HG03571 (cell line): ENCODE data around the gene CDH11.

Source experiments
- ATAC-seq: cut with Tn5 transposase; IDR thresholded peaks from one replicate; pipeline ENCODE4 v1.9.1; 2021; ENCODE audit not compliant: unreplicated experiment

CDH11 gene

GRCh38 chr16:64924086-64924485 is 197.8 kb downstream of the CDH11 start:
- no peak for ATAC-seq

DNA sequence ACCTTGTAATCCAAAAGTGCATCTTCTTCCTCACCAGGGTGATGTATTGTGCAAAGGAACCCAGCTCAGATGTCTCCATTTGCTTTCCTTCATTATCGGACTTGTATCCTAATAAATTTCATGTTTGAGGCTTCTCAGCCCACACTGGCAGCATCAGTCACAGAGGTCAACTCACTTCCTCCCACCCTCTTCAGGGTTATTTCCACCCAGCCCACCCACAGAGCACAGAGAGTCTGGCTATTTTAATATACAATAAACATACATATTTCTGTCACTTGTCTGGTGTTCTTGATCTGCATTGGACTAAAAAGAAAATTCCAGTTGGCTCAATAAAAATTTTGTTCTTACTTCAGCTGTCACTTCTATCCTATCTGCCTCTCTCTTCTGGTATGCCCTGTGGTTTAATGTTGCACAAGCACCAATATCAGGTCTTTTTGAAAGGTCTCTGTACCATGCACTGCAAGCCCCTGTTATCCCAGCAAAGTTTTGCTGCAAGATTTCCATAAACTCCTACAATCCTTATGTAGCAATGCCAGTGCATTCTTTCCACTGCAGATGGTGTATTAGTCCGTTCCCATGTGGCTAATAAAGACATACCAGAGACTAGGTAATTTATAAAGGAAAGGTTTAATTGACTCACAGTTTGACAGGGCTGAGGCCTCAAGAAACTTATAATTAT is 201.8 kb downstream of the CDH11 start:
- no peak for ATAC-seq

GRCh38 chr16:64919141-64919540 is 202.7 kb downstream of the CDH11 start:
- no peak for ATAC-seq

DNA sequence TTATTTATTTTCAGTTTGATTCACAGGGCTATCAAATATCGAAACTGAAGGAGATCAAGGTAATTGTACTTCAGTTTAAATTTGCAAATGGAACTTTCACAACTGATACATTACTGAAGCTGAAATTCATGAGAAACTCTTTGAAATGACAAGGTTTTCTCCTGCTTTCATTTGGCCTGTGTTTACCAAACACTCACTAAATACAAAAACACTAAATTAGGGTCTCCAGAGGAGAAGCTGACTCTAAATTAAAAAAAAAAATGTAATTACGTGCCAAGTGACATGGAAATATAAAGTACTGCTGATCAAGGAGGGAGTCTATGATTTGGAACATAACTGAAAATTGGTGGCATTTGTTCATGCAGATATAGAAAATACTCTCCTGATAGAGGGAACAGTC is 205.8 kb downstream of the CDH11 start:
- no peak for ATAC-seq

DNA sequence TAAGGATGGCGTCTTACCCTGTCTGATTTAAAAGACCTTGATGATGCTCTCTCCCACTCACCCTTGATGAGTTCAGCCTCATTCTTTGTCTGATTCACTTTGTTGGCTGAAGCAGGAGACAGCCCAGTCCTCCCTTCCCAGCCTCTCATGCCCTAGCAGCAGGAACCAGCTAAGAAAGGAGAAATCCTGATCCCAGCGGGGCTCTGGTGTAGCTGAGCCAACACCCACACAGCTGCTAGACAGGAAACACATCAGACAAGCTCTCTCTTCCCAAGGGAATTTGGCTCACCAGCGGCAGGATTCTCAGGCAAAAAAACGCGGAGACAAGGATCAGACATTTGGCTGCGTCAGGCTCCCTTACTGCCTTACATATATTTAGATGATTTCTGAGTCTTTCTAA is 211.5 kb downstream of the CDH11 start:
- no peak for ATAC-seq

GRCh38 chr16:64907844-64908243 is 214.0 kb downstream of the CDH11 start:
- ATAC-seq: no peak

- ATAC-seq: no peak
These were observed 218.1 kb downstream of the CDH11 start for GRCh38 chr16:64903770-64904169.

- ATAC-seq: no peak
These were observed 221.3 kb downstream of the CDH11 start for GRCh38 chr16:64900517-64900916.

DNA sequence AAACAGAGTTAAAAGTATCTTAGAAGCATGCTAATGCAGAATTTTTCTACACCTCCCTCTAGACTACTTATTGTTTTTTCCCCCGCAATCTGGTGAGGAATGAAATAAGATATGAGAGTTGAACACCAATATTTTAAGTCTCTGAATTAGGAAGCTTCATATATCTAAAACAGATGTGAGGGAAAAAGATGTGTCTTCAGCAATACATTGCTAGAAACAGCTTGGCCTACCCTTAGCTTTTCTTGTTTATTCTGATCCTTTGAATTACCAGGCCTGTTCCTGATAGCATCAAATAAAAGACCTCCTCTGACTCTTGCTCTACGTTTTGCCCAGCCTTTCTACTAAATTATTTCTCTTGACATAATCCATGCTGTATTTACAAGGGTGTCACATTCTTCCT is 221.8 kb downstream of the CDH11 start:
- no peak for ATAC-seq

DNA sequence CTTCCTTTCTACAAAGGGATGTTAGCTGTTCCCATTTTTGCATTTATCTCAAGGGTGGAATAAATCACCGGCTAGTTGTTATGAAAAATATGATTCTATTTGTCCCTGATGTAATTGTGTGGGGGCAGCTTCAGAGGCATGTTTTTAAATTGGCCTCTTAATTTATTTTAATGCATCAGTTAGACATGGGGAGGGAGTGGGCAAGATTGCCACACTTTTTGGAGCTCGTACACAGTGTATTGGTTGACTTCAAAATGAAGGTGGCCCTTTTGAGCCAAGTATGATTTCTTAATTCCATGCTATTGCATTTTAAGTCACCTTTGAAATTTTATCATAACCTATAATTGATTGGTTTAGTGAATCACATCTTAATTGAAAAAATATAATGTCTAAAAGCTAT is 223.7 kb downstream of the CDH11 start:
- ATAC-seq: no peak
